NCI-H526 (cell line): Measurements from ENCODE around the gene DISC1.

Source experiments
- DNase-seq, 2 experiments: peaks; one replicate each; lab custom pipeline; 2025; lab: John Stamatoyannopoulos, UW

Gene DISC1

GRCh38 chr1:231856894-231857293, 230.3 kb downstream of the DISC1 start:
- no peak for DNase-seq

GRCh38 chr1:231857609-231858135, 231.1 kb downstream of the DISC1 start:
- DNase-seq, result no peak

GRCh38 chr1:231860221-231861088, 233.9 kb downstream of the DISC1 start:
- no peak for DNase-seq

DNA sequence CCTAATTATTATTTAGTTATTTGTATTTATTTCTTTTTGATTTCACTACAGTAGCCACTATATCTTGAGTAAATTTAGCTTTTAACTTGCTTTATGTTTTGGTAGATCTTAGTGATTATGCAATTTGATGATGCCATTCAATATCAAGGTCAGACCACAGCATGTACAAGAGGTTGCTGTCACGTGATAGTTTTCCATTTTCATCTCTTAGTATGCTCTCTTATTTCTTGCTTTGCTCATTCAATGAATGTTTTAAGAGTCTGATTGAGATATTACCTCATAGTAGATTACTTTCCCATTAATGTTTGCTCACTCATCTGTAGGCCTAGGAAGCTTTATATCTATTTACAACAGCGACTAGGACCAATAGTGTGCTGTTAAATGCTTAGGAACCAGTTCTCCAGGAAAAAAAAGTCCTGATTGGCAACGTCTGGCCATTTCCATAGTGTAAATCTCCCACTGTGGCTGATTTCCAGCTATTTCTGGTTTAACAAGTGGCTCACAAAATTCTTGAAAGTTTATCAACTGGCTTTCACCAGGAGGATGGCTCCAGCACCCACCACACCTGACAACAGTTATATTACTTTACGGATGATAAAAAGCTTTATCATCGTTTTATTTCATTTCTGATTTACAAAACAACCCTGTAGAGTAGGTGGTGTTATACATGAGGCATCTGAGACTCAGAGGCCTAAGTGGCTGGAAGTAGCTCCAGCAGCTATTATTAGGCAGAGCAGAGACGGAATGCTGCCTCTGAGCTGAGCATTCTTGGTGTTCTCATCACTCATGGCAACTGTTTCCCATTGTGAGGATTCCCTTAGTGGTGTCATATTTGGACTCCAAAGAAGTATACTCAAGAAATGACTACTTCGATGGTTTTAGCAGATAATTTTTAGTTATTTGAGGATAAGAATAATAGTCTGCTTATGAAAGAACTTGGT, 235.2 kb downstream of the DISC1 start:
- no peak for DNase-seq

- DNase-seq, result no peak
Observed at GRCh38 chr1:231862611-231863010, 236.0 kb downstream of the DISC1 start.

- no peak for DNase-seq
Observed at GRCh38 chr1:231865331-231865730, 238.7 kb downstream of the DISC1 start.

DNA sequence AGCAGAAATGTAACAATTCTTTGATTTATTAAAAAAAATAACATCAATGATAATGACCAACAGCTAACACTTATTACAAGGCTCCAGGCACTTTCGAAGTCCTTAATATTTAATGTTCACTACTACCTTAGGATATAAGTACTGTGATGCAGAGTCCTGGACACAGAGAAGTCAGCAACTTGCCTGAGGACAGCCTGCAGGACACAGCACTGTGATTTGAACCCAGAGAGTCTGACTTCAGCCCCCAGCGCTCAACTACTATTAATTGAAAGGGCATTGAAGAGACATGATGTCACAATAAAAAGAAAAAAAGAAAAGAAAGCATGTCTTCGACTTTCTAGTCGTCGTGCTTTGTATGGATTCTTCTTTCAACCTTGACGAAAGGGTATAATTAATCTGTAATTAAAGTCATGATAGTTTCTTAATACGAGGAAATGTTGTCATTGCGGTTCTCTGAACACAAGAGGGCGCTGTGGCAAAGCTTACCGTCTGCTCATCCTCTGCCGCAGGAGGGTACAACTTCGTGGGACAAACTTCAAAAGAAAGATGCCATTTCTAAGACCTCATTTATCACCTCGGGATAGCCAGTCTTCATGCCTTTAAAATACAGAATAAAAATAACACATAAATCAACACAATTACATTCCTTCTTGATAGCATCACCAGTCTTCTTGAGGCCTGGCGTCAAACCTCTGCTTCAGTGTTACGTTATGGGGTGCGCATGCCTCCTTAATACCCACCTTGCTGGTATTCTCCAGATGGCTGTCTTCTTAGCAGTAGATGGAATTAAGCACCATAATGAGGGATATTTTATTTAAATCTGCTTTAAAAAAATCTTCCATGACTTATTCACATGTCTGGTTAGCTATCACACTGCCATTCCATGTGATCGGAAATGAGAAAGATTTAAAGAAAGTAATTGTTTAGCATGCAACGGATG, 240.1 kb downstream of the DISC1 start:
- peak in 1 of 2 experiments; percentile 48 for DNase-seq

DNA sequence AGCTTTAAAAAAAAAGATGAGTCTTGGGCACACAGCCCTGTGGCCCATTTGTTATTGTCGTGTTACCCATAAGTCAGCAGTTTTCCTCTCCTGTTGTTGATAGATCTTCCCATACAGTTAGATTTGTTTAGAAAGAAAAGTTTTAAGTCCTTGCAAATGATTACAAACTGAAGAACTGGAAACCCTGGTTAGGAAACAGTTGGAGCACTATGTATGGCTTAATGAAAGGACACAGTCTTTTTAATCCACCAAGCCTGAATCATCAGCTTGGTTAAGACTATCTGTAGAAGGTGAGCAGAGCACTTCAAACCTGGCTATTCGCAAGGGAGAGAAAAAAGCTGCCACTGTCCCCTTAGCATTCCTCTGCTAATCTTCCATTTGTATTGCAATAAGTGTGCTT, 241.0 kb downstream of the DISC1 start:
- DNase-seq, result no peak

GRCh38 chr1:231869364-231869763, 242.8 kb downstream of the DISC1 start:
- DNase-seq, result no peak

- no peak for DNase-seq
Observed at GRCh38 chr1:231871471-231871870, 244.9 kb downstream of the DISC1 start.

GRCh38 chr1:231871878-231872277, 245.3 kb downstream of the DISC1 start:
- DNase-seq, result no peak

DNA sequence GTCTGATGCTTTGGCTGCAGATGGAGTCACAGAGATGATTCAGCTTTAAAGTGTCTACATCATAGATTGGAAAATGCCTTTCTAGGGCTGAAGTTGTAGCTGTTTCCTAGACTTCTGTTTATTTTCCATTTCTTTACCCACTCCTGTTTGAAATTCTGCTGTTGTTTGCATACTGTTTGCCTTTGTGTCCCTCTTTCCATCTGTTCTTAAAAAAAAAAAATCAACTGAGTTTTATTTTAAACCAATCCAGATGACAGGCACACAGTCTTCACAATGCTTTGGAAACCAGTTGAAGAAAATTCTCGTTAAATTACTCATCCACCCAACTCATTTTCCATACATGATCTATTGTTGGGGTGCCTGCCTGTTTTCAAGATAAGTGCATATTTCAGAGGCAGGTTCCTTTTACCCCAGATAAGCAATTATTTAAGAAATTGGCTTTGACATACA, 245.9 kb downstream of the DISC1 start:
- DNase-seq, result no peak

DNA sequence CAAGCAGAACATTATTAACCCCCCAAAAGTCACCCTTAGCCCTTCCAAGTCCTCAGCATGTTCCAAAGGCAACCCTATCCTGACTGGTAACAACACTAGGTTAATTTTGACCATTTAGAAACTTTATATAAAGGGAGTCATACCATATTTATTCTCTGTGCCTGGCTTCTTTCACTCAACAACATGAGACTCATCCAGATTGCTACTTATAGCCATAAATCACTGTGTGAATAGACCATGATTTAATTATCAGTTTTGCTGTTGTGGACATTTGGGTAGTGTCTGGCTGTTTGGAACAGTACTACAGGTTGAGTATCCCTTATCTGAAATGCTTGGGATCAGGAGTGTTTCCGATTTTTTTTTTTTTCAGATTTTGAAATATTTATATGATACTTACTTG, 252.1 kb downstream of the DISC1 start:
- no peak for DNase-seq

DNA sequence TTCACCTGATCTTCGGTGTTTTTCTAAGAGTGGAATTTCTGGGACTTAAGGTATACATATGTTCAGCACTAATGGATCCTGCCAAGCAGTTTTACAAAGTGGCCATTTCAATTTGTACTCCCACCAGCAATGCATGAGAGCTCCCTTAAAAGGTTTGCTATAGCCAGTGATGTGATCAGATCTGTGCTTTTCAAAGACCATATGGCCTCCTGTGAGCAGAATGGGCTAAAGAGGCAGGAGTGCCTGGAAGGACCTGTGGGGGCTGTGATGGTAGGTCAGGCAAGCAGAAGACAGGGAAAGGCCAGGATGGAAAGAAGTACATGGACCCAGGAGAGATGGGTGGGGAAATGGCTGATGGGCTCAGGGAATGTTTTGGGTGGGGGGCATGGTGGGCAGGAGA, 252.7 kb downstream of the DISC1 start:
- DNase-seq, result no peak

GRCh38 chr1:231882333-231882732, 255.7 kb downstream of the DISC1 start:
- no peak for DNase-seq

GRCh38 chr1:231882790-231883189, 256.2 kb downstream of the DISC1 start:
- DNase-seq, result no peak

GRCh38 chr1:231883382-231883781, 256.8 kb downstream of the DISC1 start:
- no peak for DNase-seq

- no peak for DNase-seq
Observed at GRCh38 chr1:231885209-231885854, 258.7 kb downstream of the DISC1 start.

DNA sequence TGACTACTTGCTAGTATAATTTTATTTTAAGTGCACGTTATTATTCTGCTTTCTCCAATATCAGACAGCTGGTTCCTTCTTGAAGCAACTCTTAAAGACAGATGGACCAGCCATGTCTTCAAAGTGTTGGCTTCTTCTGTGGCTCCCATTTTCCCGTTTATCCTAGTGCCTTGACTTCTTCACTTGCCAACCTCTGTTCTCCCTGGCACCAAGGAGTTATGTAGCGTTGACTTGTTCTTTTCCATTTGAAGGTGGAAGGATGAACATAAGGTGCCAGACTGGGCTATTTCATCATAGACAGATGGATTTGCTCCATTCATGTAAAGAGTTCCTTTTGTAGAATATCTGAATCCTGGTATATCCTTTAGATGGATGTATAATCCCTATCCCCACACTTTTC, 260.6 kb downstream of the DISC1 start:
- no peak for DNase-seq

DNA sequence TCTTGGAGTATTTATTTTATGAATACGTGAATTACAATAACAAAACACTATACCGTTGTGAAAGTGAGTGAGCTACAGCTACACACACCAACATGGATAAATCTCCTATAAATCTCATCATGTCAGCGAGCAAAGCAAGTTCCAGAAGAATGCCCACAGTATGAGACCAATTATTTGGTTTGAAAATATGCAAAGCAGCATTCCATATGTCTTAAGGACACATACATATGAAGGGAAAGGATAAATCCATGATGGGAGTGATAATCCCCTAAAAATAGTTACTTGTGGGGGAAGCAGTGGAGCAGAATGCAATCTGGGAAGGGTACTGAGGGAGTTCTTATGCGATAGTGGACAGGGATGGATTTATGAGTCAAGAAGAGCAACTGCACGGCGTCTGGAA, 261.3 kb downstream of the DISC1 start:
- DNase-seq, result peak in 1 of 2 experiments; percentile 39

- DNase-seq, result no peak
Observed at GRCh38 chr1:231890791-231891190, 264.2 kb downstream of the DISC1 start.
